Cardiac fibroblast (primary cell): ENCODE data around the gene IP6K3.
A peak's percentile ranks its signal among the peaks of the same experiment; 100 is the strongest.

Experiments
- DNase-seq, 2 donors: peaks; one replicate each; pipeline versions ENCODE4 v3.0.0 to v3.0.0-alpha.2; 2010; ENCODE audit warnings: low read depth in 2 of 2
- H3K4me3 ChIP-seq, 2 donors: replicated peaks in 1 of 2; 1 replicate in 1 of 2; 2 replicates in 1 of 2; pipeline ENCODE4 v1.5.1; 2011; ENCODE audit warnings: low read depth in 2 of 2, low read length in 2 of 2, mild to moderate bottlenecking in 2 of 2, moderate library complexity in 1 of 2
- CTCF ChIP-seq: IDR thresholded peaks from one replicate; pipeline ENCODE4 v1.5.1; 2011; ENCODE audit warnings: low read depth, mild to moderate bottlenecking, low read length, inconsistent platforms

Gene IP6K3

GRCh38 chr6:33772082-33772830 lies 25.6 kb upstream of the IP6K3 start:
- peak in 1 of 2 donors; percentile 45 for DNase-seq
- TF ChIP-seq CTCF, result no peak
- no peak overlapping the region for H3K4me3 ChIP-seq

GRCh38 chr6:33771146-33772081 lies 24.7 kb upstream of the IP6K3 start:
- peak; percentile 95 to 98 for DNase-seq
- H3K4me3 ChIP-seq, result no peak overlapping the region
- peak; percentile 55 for TF ChIP-seq CTCF

GRCh38 chr6:33770833-33771145 lies 24.1 kb upstream of the IP6K3 start:
- no peak for DNase-seq
- H3K4me3 ChIP-seq, result no peak overlapping the region
- no peak for TF ChIP-seq CTCF

GRCh38 chr6:33770124-33770832 lies 23.6 kb upstream of the IP6K3 start:
- H3K4me3 ChIP-seq, result no peak overlapping the region
- DNase-seq, result no peak
- TF ChIP-seq CTCF, result no peak

- no peak for DNase-seq
- no peak overlapping the region for H3K4me3 ChIP-seq
- TF ChIP-seq CTCF, result no peak
Measured at GRCh38 chr6:33769248-33769821, 22.6 kb upstream of the IP6K3 start.

- peak; percentile 86 to 90 for DNase-seq
- no peak overlapping the region for H3K4me3 ChIP-seq
Measured at GRCh38 chr6:33768644-33769120, 22.0 kb upstream of the IP6K3 start.

More at GRCh38 chr6:33768644-33769120, 22.0 kb upstream of the IP6K3 start:
- TF ChIP-seq CTCF, result peak; percentile 97
